Right lobe of liver (tissue), 6 donors: ENCODE data around the gene UBE2G2. TPM values are rescaled to one million over a fixed set of nuclear protein-coding genes. Genes with fewer than 3 reads are reported as not detected.

Experiments used
- ATAC-seq, 4 donors: fragments of 200-7000 bp; cut with Tn5 transposase; one replicate each; pipeline ENCODE4 v1.9.1; 2020; ENCODE audit warnings: mild to moderate bottlenecking in 4 of 4, moderate library complexity in 4 of 4
- DNase-seq, 3 donors: peaks; one replicate each; pipeline ENCODE4 v3.0.0-alpha.2; 2020
- H3K27ac ChIP-seq, 3 donors: fragments of 200-600 bp; one replicate each; pipeline ENCODE4 v1.8.0; 2022
- H3K27me3 ChIP-seq, 2 donors: fragments of 200-600 bp; one replicate each; pipeline ENCODE4 v1.8.0; 2022
- H3K36me3 ChIP-seq, 4 donors: fragments of 200-600 bp; sonication (generic) in 1 of 4; one replicate each; pipeline versions ENCODE4 v1.5.1 to v1.8.0; 2017 to 2022; ENCODE audit warnings: control low read depth in 1 of 4
- H3K4me1 ChIP-seq, 4 donors: fragments of 200-600 bp; sonication (generic) in 1 of 4; one replicate each; pipeline versions ENCODE4 v1.5.1 to v1.8.0; 2017 to 2022; ENCODE audit warnings: control low read depth in 1 of 4
- H3K4me3 ChIP-seq, 3 donors: fragments of 200-600 bp; one replicate each; pipeline ENCODE4 v1.8.0; 2022
- H3K9me3 ChIP-seq, 4 donors: fragments of 200-600 bp; sonication (generic) in 1 of 4; one replicate each; pipeline versions ENCODE4 v1.5.1 to v1.8.0; 2017 to 2022; ENCODE audit warnings: control low read depth in 1 of 4
- CTCF ChIP-seq, 4 donors: fragments of 200-600 bp in 3 of 4; fragments of 450-650 bp in 1 of 4; IDR thresholded peaks; one replicate each; pipeline versions ENCODE4 v1.5.1 to v1.8.0; 2016 to 2022; ENCODE audit warnings: antibody characterized with exemption in 4 of 4, mild to moderate bottlenecking in 2 of 4
- POLR2A ChIP-seq: fragments of 450-650 bp; IDR thresholded peaks from one replicate; pipeline ENCODE4 v1.6.1; 2017; ENCODE audit warnings: antibody characterized with exemption, mild to moderate bottlenecking
- WGBS: methylation state at CpG from one replicate; pipeline ENCODE4 v1.1.6; 2018; ENCODE audit warnings: low coverage, low lambda C conversion rate; ENCODE audit not compliant: insufficient coverage; ENCODE audit errors: missing lambda C conversion rate; 5-methylcytosine and 5-hydroxymethylcytosine counted together
- intact Hi-C, 2 donors: fragments of 100-400 bp; cut with DNase I; formaldehyde crosslinking; loops; one replicate each; pipeline versions ENCODE4 v1.11.2 to v1.14.1; 2022
- total RNA-seq, 6 experiments: library from RNA; depleted of rRNA in 2 of 6; stranded (reverse); fragments of >200 nt in 2 of 6; fragmentation: NEBNext Ultra II Directional in 3 of 6; extraction: Animal tissue kit (Norgen Biotek cat#: 25700) in 3 of 6; gene quantifications; one replicate each; pipeline versions ENCODE4 v1.1.0 to v1.2.4, GENCODE V29; 2016 to 2023
- donor health status: DM: no; HTN: yes; CAD: no.
- donor health status: DM: no; HTN: no; CAD: no.
- donor health status: DM: no; HTN: no; CAD: no.
- donor health status: DM: no; HTN: yes; CAD: no.
- donor health status: DM: no; HTN: yes; CAD: no.

The UBE2G2 gene
- total RNA-seq, 6 experiments from 2014 or later = 41.5 to 54.6 (median 49.9) TPM

- no peak for DNase-seq
Measured at GRCh38 chr21:44749116-44749758, 52.4 kb downstream of the UBE2G2 start.

GRCh38 chr21:44748621-44749020 lies 53.0 kb downstream of the UBE2G2 start:
- no peaks in the 10 kb centered on the region for H3K27me3 ChIP-seq
- no peak for DNase-seq
- no peak for ATAC-seq
- H3K4me3 ChIP-seq = no peak overlapping the region
- no peaks in the 10 kb centered on the region for H3K9me3 ChIP-seq
- no peaks in the 10 kb centered on the region for H3K4me1 ChIP-seq
- intact Hi-C loops = no loop called here
- no peak overlapping the region for H3K27ac ChIP-seq
- WGBS = 58% methylated on average over 8 of the region's 16 CpGs
- H3K36me3 ChIP-seq = no peaks in the 10 kb centered on the region
- no peak for TF ChIP-seq CTCF (IDR thresholded peaks at IDR 0.05)
- no peak for TF ChIP-seq POLR2A

More at GRCh38 chr21:44749116-44749758, 52.4 kb downstream of the UBE2G2 start:
- no peaks in the 10 kb centered on the region for H3K4me1 ChIP-seq
- ATAC-seq = no peak
- no peaks in the 10 kb centered on the region for H3K36me3 ChIP-seq
- intact Hi-C loops = no loop called here
- H3K4me3 ChIP-seq = no peak overlapping the region
- WGBS = 40% methylated on average over 1 of the region's 26 CpGs
- no peaks in the 10 kb centered on the region for H3K27me3 ChIP-seq
- no peak overlapping the region for H3K27ac ChIP-seq
- H3K9me3 ChIP-seq = no peaks in the 10 kb centered on the region
- no peak for TF ChIP-seq CTCF (IDR thresholded peaks at IDR 0.05)
- no peak for TF ChIP-seq POLR2A

- Histone ChIP-seq H3K4me1 (no peaks in the 10 kb centered on the region), H3K27ac (no peak overlapping the region), H3K9me3 (peaks cover 0 to 5% (median 0%) of the 10 kb centered on the region in 4 donors), H3K4me3 (no peak overlapping the region), H3K27me3 (no peaks in the 10 kb centered on the region), H3K36me3 (no peaks in the 10 kb centered on the region)
- ATAC-seq = peak in 2 of 4 donors; percentile 37 to 54
- TF ChIP-seq CTCF (IDR thresholded peaks at IDR 0.05) (peak; percentile 27 to 39 (median 33)), POLR2A (no peak)
- WGBS = 85% methylated on average over 1 of the region's 1 CpG
- no peak for DNase-seq
- intact Hi-C loops = no loop called here
Measured at GRCh38 chr21:44742418-44743153, 59.0 kb downstream of the UBE2G2 start.

GRCh38 chr21:44741921-44742320 lies 59.7 kb downstream of the UBE2G2 start:
- no peak for TF ChIP-seq POLR2A
- no peak for TF ChIP-seq CTCF (IDR thresholded peaks at IDR 0.05)
- intact Hi-C loops = no loop called here
- no peaks in the 10 kb centered on the region for H3K27me3 ChIP-seq
- H3K27ac ChIP-seq = no peak overlapping the region
- ATAC-seq = no peak
- H3K4me3 ChIP-seq = no peak overlapping the region
- H3K36me3 ChIP-seq = no peaks in the 10 kb centered on the region
- peaks cover 0 to 5% (median 0%) of the 10 kb centered on the region in 4 donors for H3K9me3 ChIP-seq
- peak in 1 of 3 donors; percentile 9 for DNase-seq
- 84% methylated on average over 3 of the region's 3 CpGs for WGBS
- no peaks in the 10 kb centered on the region for H3K4me1 ChIP-seq
